HepG2 (cell line): ENCODE data around the gene TRH. TPM values are rescaled to one million over a fixed set of nuclear protein-coding genes. Genes with fewer than 3 reads are reported as not detected.

Experiments used
- ATAC-seq: fragments of 200-7000 bp; cut with Tn5 transposase; 3 replicates; pipeline ENCODE4 v1.9.1; 2020; ENCODE audit warnings: mild to moderate bottlenecking, moderate library complexity
- BruUV-seq: library from RNA; stranded (reverse); fragments of 400-500 nt; replicated peaks from 2 replicates; lab custom pipeline; 2021; lab: Mats Ljungman, UMichigan
- CTCF ChIA-PET: fragments of 300-600 bp; formaldehyde crosslinking; extraction: SDS; loops from one replicate; lab custom pipeline; 2021; ENCODE audit warnings: low total read pairs, inconsistent platforms, low intra/inter-chr PET ratio; lab: Yijun Ruan, JAX
- POLR2A ChIA-PET: fragments of 350-600 bp; sonication (Branson Sonifier 250); formaldehyde crosslinking; loops from one replicate; lab custom pipeline; 2020; ENCODE audit warnings: antibody characterized with exemption, inconsistent platforms; lab: Yijun Ruan, JAX
- DNase-seq: peaks from one replicate; pipeline ENCODE4 v3.0.0-alpha.2; 2015; ENCODE audit warnings: low spot score
- FAIRE-seq: peaks from 3 replicates; lab custom pipeline; 2011; peaks lifted over from hg19 to GRCh38; lab: Jason Lieb, UNC
- H2AFZ ChIP-seq: one replicate; pipeline ENCODE4 v1.6.1; 2011; ENCODE audit warnings: low read length, inconsistent platforms
- H3K27ac ChIP-seq: fragments of 300-600 bp; 3 replicates; pipeline ENCODE4 v1.8.0; 2011; ENCODE audit warnings: mixed run types, mild to moderate bottlenecking, mixed read lengths, low read length, inconsistent platforms; ENCODE audit not compliant: insufficient read depth; ENCODE audit errors: extremely low read length
- H3K27me3 ChIP-seq, 2 experiments: fragments of 200-600 bp in 1 of 2; 2 replicates in 1 of 2; 3 replicates in 1 of 2; pipeline versions ENCODE4 v1.6.0 to v1.8.0; 2011; ENCODE audit warnings: low read length in 2 of 2, mild to moderate bottlenecking in 2 of 2, moderate library complexity in 2 of 2, inconsistent platforms in 1 of 2; ENCODE audit not compliant: insufficient read depth in 2 of 2, control insufficient read depth in 1 of 2
- H3K36me3 ChIP-seq, 2 experiments: fragments of 200-600 bp in 1 of 2; replicated peaks in 1 of 2; 2 replicates in 1 of 2; 3 replicates in 1 of 2; pipeline versions ENCODE4 v1.5.1 to v1.8.0; 2011; ENCODE audit warnings: low read length in 2 of 2, inconsistent platforms in 1 of 2; ENCODE audit not compliant: insufficient read depth in 2 of 2, control insufficient read depth in 1 of 2
- H3K4me1 ChIP-seq: 2 replicates; pipeline ENCODE4 v1.5.1; 2012; ENCODE audit warnings: low read length, inconsistent platforms; ENCODE audit not compliant: insufficient read depth
- H3K4me2 ChIP-seq: 2 replicates; pipeline ENCODE4 v1.6.0; 2011; ENCODE audit warnings: low read depth, low read length, inconsistent platforms
- H3K4me3 ChIP-seq, 3 experiments: fragments of 200-600 bp in 1 of 3; sonication (generic), shearing (Covaris generic) in 1 of 3; replicated peaks in 1 of 3; 2 replicates each; pipeline ENCODE4 v1.5.1; 2011 to 2016; ENCODE audit warnings: low read length in 3 of 3, inconsistent platforms in 2 of 3, low read depth in 2 of 3, mild to moderate bottlenecking in 2 of 3, control low read depth in 1 of 3, mixed read lengths in 1 of 3; ENCODE audit not compliant: insufficient read depth in 1 of 3
- H3K79me2 ChIP-seq: one replicate; pipeline ENCODE4 v1.6.1; 2011; ENCODE audit warnings: low read length, inconsistent platforms; ENCODE audit not compliant: insufficient read depth
- H3K9ac ChIP-seq: 2 replicates; pipeline ENCODE4 v1.6.0; 2011; ENCODE audit warnings: mild to moderate bottlenecking, low read depth, low read length, inconsistent platforms; ENCODE audit not compliant: insufficient read depth
- H3K9me3 ChIP-seq: 2 replicates; pipeline ENCODE4 v1.5.1; 2012; ENCODE audit warnings: mild to moderate bottlenecking, low read length
- H4K20me1 ChIP-seq: 2 replicates; pipeline ENCODE4 v1.6.0; 2011; ENCODE audit warnings: inconsistent platforms, mild to moderate bottlenecking, low read length, moderate library complexity; ENCODE audit not compliant: insufficient read depth
- CTCF ChIP-seq: sonication (generic); formaldehyde crosslinking; IDR thresholded peaks from 2 replicates; pipeline ENCODE4 v1.5.0; 2020; ENCODE audit warnings: mild to moderate bottlenecking, missing genetic modification reagents, moderate library complexity
- ELF3 ChIP-seq: IDR thresholded peaks from 2 replicates; pipeline ENCODE4 v1.6.1; 2016; ENCODE audit warnings: missing genetic modification reagents, missing compliant biosample characterization
- HNF1B ChIP-seq: sonication (generic); formaldehyde crosslinking; IDR thresholded peaks from 2 replicates; pipeline ENCODE4 v1.5.1; 2020; ENCODE audit warnings: mild to moderate bottlenecking, moderate library complexity, missing genetic modification reagents
- KDM5B ChIP-seq: sonication (generic); formaldehyde crosslinking; IDR thresholded peaks from 2 replicates; pipeline ENCODE4 v1.4.0; 2020; ENCODE audit warnings: missing genetic modification reagents, mild to moderate bottlenecking, borderline replicate concordance
- PAWR ChIP-seq: sonication (generic); formaldehyde crosslinking; IDR thresholded peaks from 2 replicates; pipeline ENCODE4 v1.4.0; 2020; ENCODE audit warnings: missing genetic modification reagents, mild to moderate bottlenecking, borderline replicate concordance
- SSRP1 ChIP-seq: IDR thresholded peaks from 2 replicates; pipeline ENCODE4 v1.6.1; 2016; ENCODE audit warnings: control low read depth
- TAF15 ChIP-seq: fragments of 200-400 bp; formaldehyde crosslinking; IDR thresholded peaks from one replicate; pipeline ENCODE4 v1.6.1; 2018; ENCODE audit warnings: mild to moderate bottlenecking, low read depth, low read length; ENCODE audit not compliant: poor library complexity, severe bottlenecking
- XRCC5 ChIP-seq: fragments of 200-400 bp; formaldehyde crosslinking; optimal IDR thresholded peaks from 2 replicates; pipeline ENCODE3; 2017; ENCODE audit warnings: mild to moderate bottlenecking, low read length
- ZBTB26 ChIP-seq: IDR thresholded peaks from 2 replicates; pipeline ENCODE4 v1.6.1; 2016; ENCODE audit warnings: missing compliant biosample characterization, missing genetic modification reagents, borderline replicate concordance
- ZBTB3 ChIP-seq: sonication (generic); formaldehyde crosslinking; IDR thresholded peaks from 2 replicates; pipeline ENCODE4 v1.4.0; 2020; ENCODE audit warnings: low read depth, mild to moderate bottlenecking, moderate library complexity, missing genetic modification reagents, borderline replicate concordance
- ZNF331 ChIP-seq: sonication (generic); formaldehyde crosslinking; IDR thresholded peaks from 2 replicates; pipeline ENCODE4 v1.4.0; 2020; ENCODE audit warnings: missing genetic modification reagents
- ZNF343 ChIP-seq: sonication (generic); formaldehyde crosslinking; IDR thresholded peaks from 2 replicates; pipeline ENCODE4 v1.4.0; 2020; ENCODE audit warnings: mild to moderate bottlenecking, missing genetic modification reagents
- ZNF605 ChIP-seq: sonication (generic); formaldehyde crosslinking; IDR thresholded peaks from 2 replicates; pipeline ENCODE4 v1.8.0; 2022; ENCODE audit warnings: mild to moderate bottlenecking, missing genetic modification reagents
- WGBS: methylation state at CpG from one replicate; pipeline ENCODE4 v1.1.6; 2017; ENCODE audit warnings: low lambda C conversion rate; 5-methylcytosine and 5-hydroxymethylcytosine counted together
- in situ Hi-C: cut with HindIII; loops from 2 replicates; pipeline ENCODE4 v1.10.0; 2017; ENCODE audit warnings: low pct_unique_long_range_greater_than_20kb; ENCODE audit not compliant: extremely low pct_ligation_motif_present
- intact Hi-C: fragments of 100-400 bp; cut with micrococcal nuclease; formaldehyde crosslinking; loops from one replicate; pipeline ENCODE4 v1.10.0; 2022; ENCODE audit not compliant: unreplicated experiment
- polyA plus RNA-seq, 8 experiments: library from polyadenylated mRNA; depleted of rRNA in 3 of 8; stranded (reverse) in 7 of 8; unstranded in 1 of 8; fragments of >200 nt; fragmentation: Illumina TruSeq in 4 of 8; extraction: Trizol in 4 of 8; gene quantifications; 2 replicates each; pipeline versions ENCODE4 v1.2.1 to v1.2.3, GENCODE V29; 2011 to 2016; ENCODE audit warnings: low read depth in 4 of 8, missing spikeins in 1 of 8, mixed read lengths in 1 of 8; ENCODE audit not compliant: insufficient read depth in 1 of 8
- total RNA-seq, 5 experiments: library from RNA; depleted of rRNA; stranded (reverse); fragments of >200 nt; fragmentation: Illumina TruSeq; extraction: Trizol; gene quantifications; 2 replicates each; pipeline ENCODE4 v1.2.3, GENCODE V29; 2016; ENCODE audit warnings: low read depth in 1 of 5

TRH gene
- total and polyA plus RNA-seq, 2 of the 13 experiments (the other 11 are each of a cell fraction or from before 2014, with no cell fraction given): not detected

- TF ChIP-seq HNF1B (CRISPR knock-in tag) (peak; percentile 54; the same call in 1 of the 2 replicates), CTCF (peak; percentile 89), XRCC5 (peak; percentile 35), ELF3 (CRISPR knock-in tag) (0 out of 2 replicates have a peak, but pooled peaks have one; percentile 28)
These were observed 40.0 kb upstream of the TRH start (continued) for GRCh38 chr3:129934234-129935123.

GRCh38 chr3:129936757-129937156, 37.8 kb upstream of the TRH start:
- H3K4me3 ChIP-seq: peak overlapping the region; percentile 39 to 46 (median 42)
- no peaks in the 10 kb centered on the region for H3K9me3 ChIP-seq
- H4K20me1 ChIP-seq: no peaks in the 10 kb centered on the region
- intact Hi-C loops (loop anchor here (1.0 kb wide), 1 partner anchor 157 kb away; no protein-coding TSS in a partner anchor), in situ Hi-C loops (loop anchor here (10.0 kb wide), 2 partner anchors 102 to 282 kb away; no protein-coding TSS in a partner anchor)
- H3K4me1 ChIP-seq: peaks cover 45% of the 10 kb centered on the region
- ChIA-PET POLR2A (interaction anchor here (0.7 to 1.0 kb wide), 2 partner anchors 9 to 447 kb away, joined by 3 read pairs; no protein-coding TSS in a partner anchor), CTCF (no interaction called here)
- peak overlapping the region; percentile 40 for H3K27ac ChIP-seq
- H3K36me3 ChIP-seq: no peaks in the 10 kb centered on the region
- DNase-seq (peak; percentile 85), FAIRE-seq (peak; percentile 77), ATAC-seq (peak; percentile 72)
- H3K9ac ChIP-seq: peak overlapping the region; percentile 41
- peak overlapping the region; percentile 92 for H3K4me2 ChIP-seq
- H2AFZ ChIP-seq: peak overlapping the region; percentile 68
- H3K27me3 ChIP-seq: peaks cover 0 to 9% of the 10 kb centered on the region in 2 experiments; a peak in 1 of 5 replicates
- WGBS: 4% methylated on average over 6 of the region's 6 CpGs
- BruUV-seq: no TSS peak
- no peaks in the 10 kb centered on the region for H3K79me2 ChIP-seq
- TF ChIP-seq TAF15 (no peak), ZNF331 (CRISPR knock-in tag) (no peak), PAWR (CRISPR knock-in tag) (no peak), ZNF343 (CRISPR knock-in tag) (0 out of 2 replicates have a peak, but pooled peaks have one; percentile 29), ZBTB3 (CRISPR knock-in tag) (no peak), KDM5B (no peak), ZNF605 (peak; percentile 71), SSRP1 (CRISPR knock-in tag) (no peak), ZBTB26 (CRISPR knock-in tag) (0 out of 2 replicates have a peak, but pooled peaks have one; percentile 41)
